Measurements from ENCODE around the gene WDFY4.

Gene WDFY4

GRCh38 chr10:48656241-48656913 lies 28.3 kb upstream of the WDFY4 start:
- DNase-seq (ENCODE audit: low read depth, low spot score), result peak; percentile 25

GRCh38 chr10:48656914-48657305 lies 27.8 kb upstream of the WDFY4 start:
- no peak for DNase-seq (ENCODE audit: low read depth, low spot score)

GRCh38 chr10:48657416-48657815 lies 27.3 kb upstream of the WDFY4 start:
- DNase-seq (ENCODE audit: low read depth, low spot score), result no peak

GRCh38 chr10:48658243-48658974 lies 26.3 kb upstream of the WDFY4 start:
- DNase-seq (ENCODE audit: low read depth, low spot score), result peak; percentile 48

- DNase-seq (ENCODE audit: low read depth, low spot score), result no peak
These were observed 25.8 kb upstream of the WDFY4 start for GRCh38 chr10:48658975-48659269.

- DNase-seq (ENCODE audit: low read depth, low spot score), result no peak
These were observed 24.9 kb upstream of the WDFY4 start for GRCh38 chr10:48659790-48660189.

GRCh38 chr10:48661441-48661840 lies 23.2 kb upstream of the WDFY4 start:
- no peak for DNase-seq (ENCODE audit: low read depth, low spot score)

GRCh38 chr10:48667960-48668590 lies 16.6 kb upstream of the WDFY4 start:
- DNase-seq (ENCODE audit: low read depth, low spot score), result no peak

GRCh38 chr10:48670978-48671913 lies 13.4 kb upstream of the WDFY4 start:
- no peak for DNase-seq (ENCODE audit: low read depth, low spot score)

- DNase-seq (ENCODE audit: low read depth, low spot score), result no peak
These were observed 12.6 kb upstream of the WDFY4 start for GRCh38 chr10:48671914-48672595.

- DNase-seq (ENCODE audit: low read depth, low spot score), result no peak
These were observed 11.9 kb upstream of the WDFY4 start for GRCh38 chr10:48672596-48673265.

GRCh38 chr10:48677625-48678024 lies 7.0 kb upstream of the WDFY4 start:
- DNase-seq (ENCODE audit: low read depth, low spot score), result no peak

GRCh38 chr10:48678041-48678440 lies 6.6 kb upstream of the WDFY4 start:
- DNase-seq (ENCODE audit: low read depth, low spot score), result no peak

- no peak for DNase-seq (ENCODE audit: low read depth, low spot score)
These were observed 2.9 kb upstream of the WDFY4 start for GRCh38 chr10:48681740-48682139.

GRCh38 chr10:48682265-48682664 lies 2.4 kb upstream of the WDFY4 start:
- DNase-seq (ENCODE audit: low read depth, low spot score), result no peak

- DNase-seq (ENCODE audit: low read depth, low spot score), result no peak
These were observed 1.2 kb upstream of the WDFY4 start for GRCh38 chr10:48683424-48683823.

- DNase-seq (ENCODE audit: low read depth, low spot score), result no peak
These were observed 805 bp upstream of the WDFY4 start for GRCh38 chr10:48683868-48684267.

- DNase-seq (ENCODE audit: low read depth, low spot score), result no peak
These were observed 246 bp upstream of the WDFY4 start for GRCh38 chr10:48684463-48684791.

GRCh38 chr10:48685731-48686130 lies 1.1 kb downstream of the WDFY4 start:
- DNase-seq (ENCODE audit: low read depth, low spot score), result no peak

- no peak for DNase-seq (ENCODE audit: low read depth, low spot score)
These were observed 6.4 kb downstream of the WDFY4 start for GRCh38 chr10:48690791-48691660.

All from iPS DF 19.7 (cell line).